ENCODE measurements around the gene APOA4. TPM values are rescaled to one million over a fixed set of nuclear protein-coding genes. Genes with fewer than 3 reads are reported as not detected.

Gene APOA4
- total and polyA plus RNA-seq, 9 of the 15 experiments (the other 6 are each of a cell fraction or from before 2014, with no cell fraction given): 0.07 TPM; not detected in 8

GRCh38 chr11:116787786-116788486, 35.2 kb downstream of the APOA4 start, which contains the start of gene ZPR1 (continued):
- no peak for TF ChIP-seq RERE (CRISPR knock-in tag; IDR thresholded peaks at IDR 0.05; ENCODE audit: borderline replicate concordance)
- TF ChIP-seq PHF21A (IDR thresholded peaks at IDR 0.05; ENCODE audit: borderline replicate concordance, low read depth): no peak
- TF ChIP-seq ZBTB34 (CRISPR knock-in tag; IDR thresholded peaks at IDR 0.05): no peak
- TF ChIP-seq MIER1 (IDR thresholded peaks at IDR 0.05; ENCODE audit: low read depth): no peak
- no peak for TF ChIP-seq ZNF253 (CRISPR knock-in tag; conservative IDR thresholded peaks at IDR 0.05)
- no peak for TF ChIP-seq ZNF668 (CRISPR knock-in tag; IDR thresholded peaks at IDR 0.05)
- TF ChIP-seq ZNF224 (CRISPR knock-in tag; IDR thresholded peaks at IDR 0.05): no peak
- no peak for TF ChIP-seq BRCA1 (IDR thresholded peaks at IDR 0.05)
- no peak for TF ChIP-seq BRCA1 (CRISPR knock-in tag; IDR thresholded peaks at IDR 0.05)
- no peak for TF ChIP-seq ZNF277 (CRISPR knock-in tag; IDR thresholded peaks at IDR 0.05; ENCODE audit: borderline replicate concordance)
- TF ChIP-seq CBX5 (IDR thresholded peaks at IDR 0.05; ENCODE audit: borderline replicate concordance, low read depth): no peak
- no peak for TF ChIP-seq ZNF280A (IDR thresholded peaks at IDR 0.05; ENCODE audit: low read depth, partially characterized antibody)
- no peak for TF ChIP-seq CBFA2T3 (IDR thresholded peaks at IDR 0.05)
- TF ChIP-seq ZNF274 (IDR thresholded peaks at IDR 0.05; ENCODE audit: borderline replicate concordance, low read depth, low read length): no peak
- no peak for TF ChIP-seq HMG20A (CRISPR knock-in tag; conservative IDR thresholded peaks at IDR 0.05)
- peak; percentile 24; the same call in 1 of the 2 replicates for TF ChIP-seq ETV5 (CRISPR knock-in tag; IDR thresholded peaks at IDR 0.05; ENCODE audit: low read depth)
- no peak for TF ChIP-seq SLC30A9 (CRISPR knock-in tag; IDR thresholded peaks at IDR 0.05)
- peak; percentile 78 for TF ChIP-seq SUPT5H (IDR thresholded peaks at IDR 0.05)
- TF ChIP-seq XRCC5 (IDR thresholded peaks at IDR 0.05; ENCODE audit: low read depth, low read length): no peak
- TF ChIP-seq ZNF583 (CRISPR knock-in tag; IDR thresholded peaks at IDR 0.05): no peak
- no peak for TF ChIP-seq PRMT5 (CRISPR knock-in tag; IDR thresholded peaks at IDR 0.05)
